GM20000 (cell line): Measurements from ENCODE around the gene ALDH4A1.
A peak's percentile ranks its signal among the peaks of the same experiment; 100 is the strongest.

Experiments used
- DNase-seq: peaks from one replicate; pipeline ENCODE4 v3.0.0; 2012; ENCODE audit warnings: low spot score
- TF ChIP-seq, protein P1 (sequence below): IDR thresholded peaks from 2 replicates; pipeline ENCODE4 v1.5.1; 2012; ENCODE audit warnings: mild to moderate bottlenecking, control low read depth; ENCODE audit errors: extremely low read depth, missing control alignments

Gene ALDH4A1

DNA sequence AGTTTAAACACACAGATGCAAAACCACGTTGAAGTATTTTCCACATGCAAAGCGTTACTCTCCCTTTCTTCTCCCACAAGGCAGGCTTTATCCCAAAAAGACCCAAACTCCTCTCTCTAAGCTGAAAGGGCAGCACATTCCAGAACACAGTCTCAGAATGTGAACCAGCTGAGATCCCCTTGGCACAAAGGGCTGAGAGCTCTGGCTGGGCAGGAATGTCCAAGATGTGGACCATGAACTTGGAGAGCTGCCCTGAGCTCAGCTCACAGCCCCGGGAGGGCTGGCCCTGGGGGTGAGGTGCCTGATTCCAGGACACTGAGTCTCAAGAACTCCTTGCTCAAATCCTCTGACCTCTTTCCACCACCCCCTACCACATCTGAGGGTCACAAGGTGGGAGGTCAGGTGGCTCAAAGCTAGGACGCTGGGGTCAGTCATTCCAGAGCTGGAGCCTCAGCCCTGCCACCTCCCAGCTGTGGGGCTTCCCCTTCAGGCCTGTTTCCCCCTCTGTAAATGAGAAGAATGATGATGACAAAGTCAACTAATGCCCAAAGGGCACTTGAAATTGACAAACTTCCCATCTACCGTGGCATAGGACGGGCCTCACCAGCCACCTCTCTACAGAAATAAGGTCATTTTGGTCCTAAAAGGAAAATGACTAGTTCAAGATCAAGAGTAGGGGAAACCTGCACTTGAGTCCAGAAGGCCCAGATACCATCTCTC is 11.5 kb downstream of the ALDH4A1 start:
- TF ChIP-seq, protein P1, sequence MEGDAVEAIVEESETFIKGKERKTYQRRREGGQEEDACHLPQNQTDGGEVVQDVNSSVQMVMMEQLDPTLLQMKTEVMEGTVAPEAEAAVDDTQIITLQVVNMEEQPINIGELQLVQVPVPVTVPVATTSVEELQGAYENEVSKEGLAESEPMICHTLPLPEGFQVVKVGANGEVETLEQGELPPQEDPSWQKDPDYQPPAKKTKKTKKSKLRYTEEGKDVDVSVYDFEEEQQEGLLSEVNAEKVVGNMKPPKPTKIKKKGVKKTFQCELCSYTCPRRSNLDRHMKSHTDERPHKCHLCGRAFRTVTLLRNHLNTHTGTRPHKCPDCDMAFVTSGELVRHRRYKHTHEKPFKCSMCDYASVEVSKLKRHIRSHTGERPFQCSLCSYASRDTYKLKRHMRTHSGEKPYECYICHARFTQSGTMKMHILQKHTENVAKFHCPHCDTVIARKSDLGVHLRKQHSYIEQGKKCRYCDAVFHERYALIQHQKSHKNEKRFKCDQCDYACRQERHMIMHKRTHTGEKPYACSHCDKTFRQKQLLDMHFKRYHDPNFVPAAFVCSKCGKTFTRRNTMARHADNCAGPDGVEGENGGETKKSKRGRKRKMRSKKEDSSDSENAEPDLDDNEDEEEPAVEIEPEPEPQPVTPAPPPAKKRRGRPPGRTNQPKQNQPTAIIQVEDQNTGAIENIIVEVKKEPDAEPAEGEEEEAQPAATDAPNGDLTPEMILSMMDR: no peak
- DNase-seq: no peak

DNA sequence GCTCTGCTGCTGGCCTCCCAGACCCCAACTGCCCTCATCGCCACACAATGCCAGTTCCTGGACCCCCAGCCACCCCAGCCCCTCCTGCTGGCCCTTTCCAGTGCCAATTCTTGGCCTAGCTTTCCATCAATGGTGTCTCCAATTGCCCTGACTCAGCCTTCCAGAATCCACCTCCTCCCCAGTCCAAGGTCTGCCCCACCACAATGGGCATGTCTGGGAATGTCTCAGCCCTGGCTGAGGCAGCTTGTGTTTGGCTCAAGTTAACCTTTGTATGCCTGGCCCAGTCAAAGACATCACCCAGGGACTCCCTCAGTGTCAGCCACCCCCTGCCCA is 16.4 kb downstream of the ALDH4A1 start:
- no peak for DNase-seq
- TF ChIP-seq, protein P1: no peak

DNA sequence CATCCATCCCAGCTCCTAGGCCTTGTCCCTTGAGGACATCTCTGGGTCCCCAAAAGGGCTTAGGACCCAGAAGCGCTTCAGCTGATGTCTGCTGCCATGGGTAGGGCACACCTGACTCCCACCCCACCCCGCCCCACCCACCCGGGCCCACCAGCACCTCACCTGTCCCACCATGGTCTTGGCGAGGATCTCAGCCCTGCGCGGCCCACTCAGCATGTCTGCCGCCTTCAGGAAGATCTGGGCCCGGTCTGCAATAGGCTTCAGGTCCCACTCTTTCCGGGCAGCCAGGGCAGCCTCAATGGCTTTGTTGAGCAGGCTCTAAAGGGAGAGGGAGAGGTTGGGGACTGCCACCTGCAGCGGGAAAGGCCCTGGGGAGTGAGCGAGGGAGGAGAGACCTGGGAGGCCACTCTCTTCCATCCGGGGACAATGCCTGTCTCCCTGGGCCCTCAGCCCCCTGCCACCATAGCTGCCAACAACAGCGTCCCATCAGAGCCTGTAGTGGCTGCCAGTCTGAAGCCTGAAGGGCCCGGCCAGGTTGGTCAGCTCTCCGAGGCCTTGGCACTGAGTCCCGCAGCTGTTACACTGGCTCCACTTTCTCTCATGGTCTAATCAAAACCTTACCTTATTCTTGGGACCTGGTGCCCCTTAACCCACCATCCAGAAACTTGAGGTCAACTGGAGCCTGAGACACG is 16.9 kb downstream of the ALDH4A1 start:
- no peak for DNase-seq
- TF ChIP-seq, protein P1: no peak

DNA sequence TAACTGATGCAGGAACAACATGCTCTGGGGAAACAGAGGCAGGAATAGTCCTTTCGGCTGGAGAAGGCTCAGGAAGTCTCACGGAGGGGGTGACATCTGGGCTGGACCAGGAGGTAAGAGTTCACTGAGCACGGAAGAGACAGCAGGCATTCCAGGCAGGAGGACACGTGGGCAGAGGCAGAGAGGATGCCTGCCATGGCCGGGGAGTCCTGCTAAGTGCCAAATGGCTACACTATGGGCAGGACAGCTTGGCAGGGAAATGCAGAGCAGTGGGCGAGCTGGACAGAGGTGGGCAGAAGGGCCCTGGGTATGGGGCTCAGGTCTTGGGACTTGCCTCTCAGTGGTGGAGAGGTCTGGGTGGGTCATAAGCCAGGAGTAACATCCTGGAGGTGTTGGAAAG is 17.6 kb downstream of the ALDH4A1 start:
- TF ChIP-seq, protein P1: no peak
- DNase-seq: no peak

DNA sequence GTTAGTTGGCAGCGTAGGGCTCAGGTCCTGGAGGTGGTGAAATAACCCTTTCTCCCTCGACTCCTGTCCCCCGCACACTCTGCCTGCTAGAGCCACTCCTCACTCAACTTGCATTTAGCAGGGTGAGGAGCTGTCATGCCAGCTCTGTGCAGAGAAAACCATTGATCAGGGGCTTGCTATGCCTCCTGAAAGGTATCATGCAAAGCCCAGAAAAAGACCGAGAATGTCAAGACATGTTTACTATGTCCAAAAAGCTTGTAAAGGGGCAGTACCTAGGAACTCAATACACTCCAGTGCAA is 18.0 kb downstream of the ALDH4A1 start:
- DNase-seq: no peak
- TF ChIP-seq, protein P1: no peak

DNA sequence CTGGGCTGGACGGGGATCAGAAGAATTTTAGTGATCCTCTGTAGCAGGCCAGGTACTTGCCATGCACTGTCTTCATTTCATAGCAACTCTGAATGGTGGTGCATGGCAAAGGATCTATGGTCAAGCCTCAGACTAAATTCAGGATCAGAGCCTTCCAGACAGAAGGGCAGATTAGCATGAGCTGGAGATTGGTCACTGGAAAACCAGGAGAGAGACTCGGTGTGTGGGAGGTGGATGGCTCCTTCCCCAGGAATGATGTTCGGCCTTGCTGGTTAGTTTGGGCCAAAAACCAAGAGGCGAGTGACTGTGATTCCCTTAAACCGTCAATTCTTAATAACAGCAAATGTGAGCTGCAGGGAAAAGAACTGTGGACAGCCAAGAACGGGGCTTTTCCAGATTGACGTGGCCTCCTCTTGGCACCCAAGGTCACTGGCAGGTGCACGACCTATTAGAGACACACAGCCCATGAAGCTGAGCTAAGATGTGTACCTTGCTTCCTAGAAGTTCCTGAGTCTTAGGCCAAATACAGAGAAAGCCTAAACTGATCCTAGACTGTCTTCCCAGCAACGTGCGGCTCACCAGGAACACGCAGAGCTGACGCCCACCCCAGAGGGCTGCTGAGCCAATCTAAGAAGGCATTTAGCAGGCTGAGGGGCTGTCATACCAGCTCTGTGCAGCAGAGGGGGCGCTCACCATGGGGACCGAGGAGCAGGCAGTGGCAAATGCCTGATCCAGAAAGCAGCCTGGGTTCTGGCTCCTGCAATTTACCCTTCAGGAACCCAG is 18.5 kb downstream of the ALDH4A1 start:
- peak; percentile 75 for DNase-seq
- TF ChIP-seq, protein P1: peak; percentile 73

DNA sequence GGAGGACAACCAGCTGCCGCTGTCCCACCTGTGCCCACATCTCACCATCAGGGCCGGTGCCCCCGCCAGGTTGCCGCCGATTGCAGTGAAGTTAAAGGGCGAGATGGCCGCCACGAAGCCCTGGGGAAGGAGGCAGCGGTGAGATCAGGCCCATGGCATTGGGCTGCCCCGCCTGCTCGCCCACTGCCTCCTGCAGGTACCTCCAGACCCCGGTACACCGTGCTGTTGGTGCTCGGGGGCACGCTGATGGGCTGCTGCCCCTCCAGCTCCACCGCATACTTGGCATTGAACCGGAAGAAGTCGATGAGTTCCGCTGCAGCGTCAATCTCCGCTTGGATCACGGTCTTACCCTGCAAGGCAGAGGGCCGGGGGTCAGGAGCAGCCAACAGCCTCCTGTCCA is 19.3 kb downstream of the ALDH4A1 start:
- DNase-seq: no peak
- TF ChIP-seq, protein P1: no peak
